MCF 10A (cell line): Measurements from ENCODE around the gene BEST3. TPM values are rescaled to one million over a fixed set of nuclear protein-coding genes. Genes with fewer than 3 reads are reported as not detected.
"Not testable (repeated sequence)": the region's sequence is repeated elsewhere in the genome, so short reads cannot be mapped to it uniquely, and the experiment has no call there.

Experiments
- BruUV-seq: library from RNA; stranded (reverse); fragments of 400-500 nt; replicated peaks from 2 replicates; lab custom pipeline; 2021; lab: Mats Ljungman, UMichigan
- CTCF ChIA-PET: fragments of 300-600 bp; sonication (Branson Sonifier 250); formaldehyde crosslinking; extraction: SDS; loops from one replicate; lab custom pipeline; 2021; ENCODE audit warnings: antibody characterized with exemption, inconsistent platforms; lab: Yijun Ruan, JAX
- POLR2A ChIA-PET: fragments of 300-600, 350-650 bp; sonication (Branson Sonifier 250); formaldehyde crosslinking; extraction: SDS; loops from one replicate; lab custom pipeline; 2020; ENCODE audit warnings: antibody characterized with exemption, inconsistent platforms; lab: Yijun Ruan, JAX
- DNase-seq: peaks from one replicate; pipeline ENCODE4 v3.0.0-alpha.2; 2018; ENCODE audit not compliant: unreplicated experiment
- H3K27ac Mint-ChIP-seq: one replicate; pipeline ENCODE4 v1.8.0; 2022; ENCODE audit warnings: mild to moderate bottlenecking, low read depth, mixed read lengths; ENCODE audit not compliant: unreplicated experiment
- H3K27me3 Mint-ChIP-seq: one replicate; pipeline ENCODE4 v1.8.0; 2022; ENCODE audit warnings: mixed read lengths; ENCODE audit not compliant: insufficient read depth, unreplicated experiment
- H3K36me3 Mint-ChIP-seq: one replicate; pipeline ENCODE4 v1.8.0; 2022; ENCODE audit warnings: mild to moderate bottlenecking, moderate library complexity, mixed read lengths; ENCODE audit not compliant: insufficient read depth, unreplicated experiment
- H3K4me1 Mint-ChIP-seq: one replicate; pipeline ENCODE4 v1.8.0; 2022; ENCODE audit warnings: mixed read lengths; ENCODE audit not compliant: insufficient read depth, unreplicated experiment
- H3K4me3 Mint-ChIP-seq: one replicate; pipeline ENCODE4 v1.8.0; 2022; ENCODE audit warnings: mild to moderate bottlenecking, moderate library complexity, mixed read lengths; ENCODE audit not compliant: unreplicated experiment
- H3K9me3 Mint-ChIP-seq: one replicate; pipeline ENCODE4 v1.8.0; 2022; ENCODE audit warnings: mixed read lengths; ENCODE audit not compliant: unreplicated experiment
- CTCF ChIP-seq: fragments of 200-600 bp; IDR thresholded peaks from one replicate; pipeline ENCODE4 v1.8.0; 2022; ENCODE audit warnings: antibody characterized with exemption, mild to moderate bottlenecking; ENCODE audit not compliant: unreplicated experiment
- intact Hi-C: fragments of 100-400 bp; cut with micrococcal nuclease; formaldehyde crosslinking; loops from 2 replicates; pipeline ENCODE4 v1.14.1; 2022
- total RNA-seq: library from RNA; stranded (reverse); gene quantifications from 2 replicates; pipeline ENCODE4 v1.2.3, GENCODE V29; 2022

Gene BEST3
- total RNA-seq, 1 experiment from 2014 or later = 0.56 TPM

- Mint-ChIP-seq H3K27me3 (peaks cover 2% of the 10 kb centered on the region), H3K36me3 (no peaks in the 10 kb centered on the region), H3K9me3 (no peaks in the 10 kb centered on the region), H3K4me1 (no peaks in the 10 kb centered on the region), H3K4me3 (no peak overlapping the region), H3K27ac (no peak overlapping the region)
- DNase-seq = no peak
- ChIA-PET POLR2A (interaction anchor here (1.2 to 1.6 kb wide), 2 partner anchors 24 to 129 kb away, joined by 3 to 5 read pairs; partner anchors contain the start of gene RAB3IP), CTCF (interaction anchor here (0.6 to 2.2 kb wide), 4 partner anchors 30 to 627 kb away, joined by 3 to 6 read pairs (median 4); no protein-coding TSS in a partner anchor)
- BruUV-seq = no TSS peak
- TF ChIP-seq CTCF = no peak
- intact Hi-C loops = no loop called here
Measured at GRCh38 chr12:69610126-69610525, 89.0 kb downstream of the BEST3 start.

- intact Hi-C loops = no loop called here
- TF ChIP-seq CTCF = no peak
- no TSS peak for BruUV-seq
- DNase-seq = no peak
- ChIA-PET CTCF (interaction anchor here (0.7 kb wide), 1 partner anchor 394 kb away, joined by 3 read pairs; no protein-coding TSS in a partner anchor), POLR2A (interaction anchor here (0.7 kb wide), 1 partner anchor 22 kb away, joined by 4 read pairs; no protein-coding TSS in a partner anchor)
- Mint-ChIP-seq H3K4me1 (no peaks in the 10 kb centered on the region), H3K36me3 (peaks cover 7% of the 10 kb centered on the region), H3K9me3 (no peaks in the 10 kb centered on the region), H3K27me3 (no peaks in the 10 kb centered on the region), H3K4me3 (no peak overlapping the region), H3K27ac (no peak overlapping the region)
Measured at GRCh38 chr12:69608114-69608513, 91.0 kb downstream of the BEST3 start.

- H3K9me3 Mint-ChIP-seq, intact Hi-C loops, CTCF ChIA-PET, BruUV-seq, DNase-seq, H3K4me3 Mint-ChIP-seq, H3K27me3 Mint-ChIP-seq, H3K4me1 Mint-ChIP-seq, POLR2A ChIA-PET, H3K27ac Mint-ChIP-seq: not testable (repeated sequence)
- peaks cover 45% of the 10 kb centered on the region for H3K36me3 Mint-ChIP-seq
Measured at GRCh38 chr12:69604275-69604674, 94.8 kb downstream of the BEST3 start.

Other genes starting within 250 kb of the BEST3 start
- 21.3 and 28.1 TPM in 2 replicates for gene FRS2, start 228.9 kb downstream of the BEST3 start, total RNA-seq
- gene CCT2, start 113.8 kb downstream of the BEST3 start, total RNA-seq = 161 and 212 TPM in 2 replicates
- gene LRRC10, start 88.4 kb downstream of the BEST3 start, total RNA-seq = not detected in 2 replicates
- gene RAB3IP, start 39.6 kb upstream of the BEST3 start, total RNA-seq = 21.9 and 31.5 TPM in 2 replicates
- gene MYRFL, start 125.9 kb upstream of the BEST3 start, total RNA-seq = not detected in 2 replicates